ENCODE measurements around the gene RUNDC3A.
"Not testable (repeated sequence)": the region's sequence is repeated elsewhere in the genome, so short reads cannot be mapped to it uniquely, and the experiment has no call there.

RUNDC3A gene

GRCh38 chr17:44352828-44353671, 44.6 kb downstream of the RUNDC3A start:
- in situ Hi-C loops (cut with MboI; ENCODE audit: low pct_unique_long_range_greater_than_20kb, low sequenced_read_pairs): no loop called here
- DNase-seq: no peak

GRCh38 chr17:44353672-44354331, 45.4 kb downstream of the RUNDC3A start:
- in situ Hi-C loops (cut with MboI; ENCODE audit: low pct_unique_long_range_greater_than_20kb, low sequenced_read_pairs): no loop called here
- no peak for DNase-seq

GRCh38 chr17:44354582-44355561, 46.5 kb downstream of the RUNDC3A start:
- in situ Hi-C loops (cut with MboI; ENCODE audit: low pct_unique_long_range_greater_than_20kb, low sequenced_read_pairs): no loop called here
- DNase-seq: no peak

GRCh38 chr17:44355642-44356099, 47.3 kb downstream of the RUNDC3A start:
- no peak for DNase-seq
- in situ Hi-C loops (cut with MboI; ENCODE audit: low pct_unique_long_range_greater_than_20kb, low sequenced_read_pairs): no loop called here

GRCh38 chr17:44356241-44356640, 47.8 kb downstream of the RUNDC3A start:
- in situ Hi-C loops (cut with MboI; ENCODE audit: low pct_unique_long_range_greater_than_20kb, low sequenced_read_pairs): no loop called here
- no peak for DNase-seq

GRCh38 chr17:44358066-44358465, 49.7 kb downstream of the RUNDC3A start:
- in situ Hi-C loops (cut with MboI; ENCODE audit: low pct_unique_long_range_greater_than_20kb, low sequenced_read_pairs): no loop called here

GRCh38 chr17:44359006-44359405, 50.6 kb downstream of the RUNDC3A start:
- no peak for DNase-seq
- in situ Hi-C loops (cut with MboI; ENCODE audit: low pct_unique_long_range_greater_than_20kb, low sequenced_read_pairs): no loop called here

More at GRCh38 chr17:44358066-44358465, 49.7 kb downstream of the RUNDC3A start:
- no peak for DNase-seq

- in situ Hi-C loops (cut with MboI; ENCODE audit: low pct_unique_long_range_greater_than_20kb, low sequenced_read_pairs): no loop called here
- no peak for DNase-seq
These were observed 51.2 kb downstream of the RUNDC3A start for GRCh38 chr17:44359458-44360143.

- no peak for DNase-seq
- in situ Hi-C loops (cut with MboI; ENCODE audit: low pct_unique_long_range_greater_than_20kb, low sequenced_read_pairs): no loop called here
These were observed 51.7 kb downstream of the RUNDC3A start for GRCh38 chr17:44360144-44360533.

- in situ Hi-C loops (cut with MboI; ENCODE audit: low pct_unique_long_range_greater_than_20kb, low sequenced_read_pairs): no loop called here
- no peak for DNase-seq
These were observed 52.4 kb downstream of the RUNDC3A start for GRCh38 chr17:44360826-44361225.

- DNase-seq: no peak
These were observed 53.2 kb downstream of the RUNDC3A start for GRCh38 chr17:44361292-44362260.

GRCh38 chr17:44362459-44362948, 54.1 kb downstream of the RUNDC3A start:
- in situ Hi-C loops (cut with MboI; ENCODE audit: low pct_unique_long_range_greater_than_20kb, low sequenced_read_pairs): no loop called here
- no peak for DNase-seq

More at GRCh38 chr17:44361292-44362260, 53.2 kb downstream of the RUNDC3A start:
- in situ Hi-C loops (cut with MboI; ENCODE audit: low pct_unique_long_range_greater_than_20kb, low sequenced_read_pairs): no loop called here

- in situ Hi-C loops (cut with MboI; ENCODE audit: low pct_unique_long_range_greater_than_20kb, low sequenced_read_pairs): no loop called here
- no peak for DNase-seq
These were observed 54.7 kb downstream of the RUNDC3A start for GRCh38 chr17:44362949-44363612.

- DNase-seq: peak; percentile 44
- in situ Hi-C loops (cut with MboI; ENCODE audit: low pct_unique_long_range_greater_than_20kb, low sequenced_read_pairs): no loop called here
These were observed 55.3 kb downstream of the RUNDC3A start, which contains the start of gene FAM171A2 for GRCh38 chr17:44363613-44364159. TSS of gene FAM171A2 (minus strand) at chr17:44363853. CDS start at chr17:44363714, 139 bp downstream.

- in situ Hi-C loops (cut with MboI; ENCODE audit: low pct_unique_long_range_greater_than_20kb, low sequenced_read_pairs); DNase-seq: not testable (repeated sequence)
These were observed 56.6 kb downstream of the RUNDC3A start for GRCh38 chr17:44365051-44365450.

GRCh38 chr17:44367231-44367979, 59.0 kb downstream of the RUNDC3A start:
- in situ Hi-C loops (cut with MboI; ENCODE audit: low pct_unique_long_range_greater_than_20kb, low sequenced_read_pairs): no loop called here
- no peak for DNase-seq
